ENCODE results near the gene POGLUT2. TPM values are rescaled to one million over a fixed set of nuclear protein-coding genes. Genes with fewer than 3 reads are reported as not detected.

POGLUT2 gene
- total RNA-seq, 2 donors from 2014 or later: 16.0 to 18.1 TPM

- H3K36me3 Mint-ChIP-seq (ENCODE audit: low read depth): peaks cover 2% of the 10 kb centered on the region
- no peak for DNase-seq
- peak overlapping the region; percentile 76 for H3K4me3 Mint-ChIP-seq
- H3K27me3 Mint-ChIP-seq (ENCODE audit: insufficient read depth): peaks cover 21% of the 10 kb centered on the region
- Histone ChIP-seq H3K27ac (ENCODE audit: low read depth, low read length) (no peak overlapping the region), H3K27me3 (ENCODE audit: control insufficient read depth, insufficient read depth, low read length, poor library complexity, severe bottlenecking) (no peaks in the 10 kb centered on the region), H3K4me1 (ENCODE audit: control insufficient read depth, insufficient read depth, low read length) (no peaks in the 10 kb centered on the region), H3K4me3 (ENCODE audit: low read length) (peak overlapping the region; percentile 88), H3K9ac (ENCODE audit: extremely low read depth, low read length, poor library complexity, severe bottlenecking) (no peak overlapping the region), H3K36me3 (ENCODE audit: control insufficient read depth, insufficient read depth, low read length) (peaks cover 5% of the 10 kb centered on the region), H3K9me3 (ENCODE audit: control insufficient read depth, low read length) (no peaks in the 10 kb centered on the region)
- TF ChIP-seq CTCF (conservative IDR thresholded peaks at IDR 0.05): no peak
- no peak overlapping the region for H3K27ac Mint-ChIP-seq
- peaks cover 4% of the 10 kb centered on the region for H3K4me1 Mint-ChIP-seq
- H3K9me3 Mint-ChIP-seq: no peaks in the 10 kb centered on the region
- WGBS, 2 experiments (ENCODE audit: insufficient coverage in 1 of 2, insufficient read length in 1 of 2): 96 to 97% methylated on average over 11 to 16 of the region's 16 CpGs
Measured at GRCh38 chr13:102772042-102772425, 26.7 kb downstream of the POGLUT2 start.

- Mint-ChIP-seq H3K4me1 (peaks cover 4% of the 10 kb centered on the region), H3K27me3 (ENCODE audit: insufficient read depth) (peaks cover 21% of the 10 kb centered on the region), H3K4me3 (peak overlapping the region; percentile 76), H3K36me3 (ENCODE audit: low read depth) (peaks cover 2% of the 10 kb centered on the region), H3K9me3 (no peaks in the 10 kb centered on the region), H3K27ac (no peak overlapping the region)
- H3K4me1 ChIP-seq (ENCODE audit: control insufficient read depth, insufficient read depth, low read length): no peaks in the 10 kb centered on the region
- 97% methylated on average over 5 of the region's 6 CpGs; no CpG with 5 or more reads in 1 of the 2 experiments for WGBS, 2 experiments (ENCODE audit: insufficient coverage in 1 of 2, insufficient read length in 1 of 2)
- peak overlapping the region; percentile 88 for H3K4me3 ChIP-seq (ENCODE audit: low read length)
- DNase-seq: no peak
- no peak overlapping the region for H3K27ac ChIP-seq (ENCODE audit: low read depth, low read length)
- no peaks in the 10 kb centered on the region for H3K27me3 ChIP-seq (ENCODE audit: control insufficient read depth, insufficient read depth, low read length, poor library complexity, severe bottlenecking)
- H3K9me3 ChIP-seq (ENCODE audit: control insufficient read depth, low read length): no peaks in the 10 kb centered on the region
- TF ChIP-seq CTCF (conservative IDR thresholded peaks at IDR 0.05): no peak
- peaks cover 8% of the 10 kb centered on the region for H3K36me3 ChIP-seq (ENCODE audit: control insufficient read depth, insufficient read depth, low read length)
- no peak overlapping the region for H3K9ac ChIP-seq (ENCODE audit: extremely low read depth, low read length, poor library complexity, severe bottlenecking)
Measured at GRCh38 chr13:102771298-102772041, 27.3 kb downstream of the POGLUT2 start.

GRCh38 chr13:102770435-102770834 lies 28.3 kb downstream of the POGLUT2 start:
- H3K9ac ChIP-seq (ENCODE audit: extremely low read depth, low read length, poor library complexity, severe bottlenecking): no peak overlapping the region
- H3K27me3 Mint-ChIP-seq (ENCODE audit: insufficient read depth): peaks cover 21% of the 10 kb centered on the region
- peaks cover 4% of the 10 kb centered on the region for H3K4me1 Mint-ChIP-seq
- peaks cover 2% of the 10 kb centered on the region for H3K36me3 Mint-ChIP-seq (ENCODE audit: low read depth)
- no peaks in the 10 kb centered on the region for H3K9me3 Mint-ChIP-seq
- H3K4me3 Mint-ChIP-seq: no peak overlapping the region
- 97 to 100% methylated on average over 1 to 2 of the region's 2 CpGs for WGBS, 2 experiments (ENCODE audit: insufficient coverage in 1 of 2, insufficient read length in 1 of 2)
- TF ChIP-seq CTCF (conservative IDR thresholded peaks at IDR 0.05): no peak
- no peaks in the 10 kb centered on the region for H3K9me3 ChIP-seq (ENCODE audit: control insufficient read depth, low read length)
- H3K27me3 ChIP-seq (ENCODE audit: control insufficient read depth, insufficient read depth, low read length, poor library complexity, severe bottlenecking): no peaks in the 10 kb centered on the region
- no peak overlapping the region for H3K27ac Mint-ChIP-seq
- no peak for DNase-seq
- no peak overlapping the region for H3K4me3 ChIP-seq (ENCODE audit: low read length)
- peaks cover 17% of the 10 kb centered on the region for H3K36me3 ChIP-seq (ENCODE audit: control insufficient read depth, insufficient read depth, low read length)
- H3K27ac ChIP-seq (ENCODE audit: low read depth, low read length): no peak overlapping the region
- no peaks in the 10 kb centered on the region for H3K4me1 ChIP-seq (ENCODE audit: control insufficient read depth, insufficient read depth, low read length)

Data from endodermal cell (in vitro differentiated cells).